ENCODE data around the gene SPAG17. TPM values are rescaled to one million over a fixed set of nuclear protein-coding genes. Genes with fewer than 3 reads are reported as not detected.

The SPAG17 gene
- total and polyA plus RNA-seq, 2 of the 4 experiments (the other 2 are of a cell fraction), result 0.10 TPM; not detected in 1

- Histone ChIP-seq H3K18ac (ENCODE audit: low read depth, low read length) (no peak overlapping the region), H3K9me1 (ENCODE audit: insufficient read depth, low read length) (no peaks in the 10 kb centered on the region), H3K4me2 (ENCODE audit: low read depth, low read length) (no peak overlapping the region), H4K91ac (ENCODE audit: insufficient read depth, low read depth, low read length) (no peak overlapping the region), H3K4me1 (ENCODE audit: control insufficient read depth, insufficient read depth, low read length) (no peaks in the 10 kb centered on the region), H3K4me3 (ENCODE audit: insufficient read depth, low read depth, low read length) (no peak overlapping the region), H4K8ac (ENCODE audit: low read depth in 2 of 2, low read length in 2 of 2) (no peak overlapping the region), H3K9me3 (ENCODE audit: control insufficient read depth, insufficient read depth, low read length) (no peaks in the 10 kb centered on the region), H3K23ac (ENCODE audit: low read depth, low read length) (no peak overlapping the region), H3K36me3 (ENCODE audit: control insufficient read depth, insufficient read depth, low read length) (no peaks in the 10 kb centered on the region), H4K20me1 (ENCODE audit: insufficient read depth, low read length) (no peaks in the 10 kb centered on the region), H2BK120ac (ENCODE audit: low read depth, low read length) (no peak overlapping the region), H2AK5ac (ENCODE audit: low read depth, low read length) (no peak overlapping the region), H4K5ac (ENCODE audit: low read depth, low read length) (no peak overlapping the region), H2BK20ac (ENCODE audit: low read depth, low read length) (no peak overlapping the region), H3K27ac (ENCODE audit: insufficient read depth, low read length) (no peak overlapping the region), H3K14ac (replicated peaks; ENCODE audit: low read depth, low read length) (no peak overlapping the region), H2BK5ac (ENCODE audit: low read depth, low read length, poor library complexity, severe bottlenecking) (no peak overlapping the region), H2AFZ (replicated peaks; ENCODE audit: low read length, poor library complexity) (no peak overlapping the region), H3K4ac (ENCODE audit: low read depth, low read length) (no peak overlapping the region), H3K9ac (ENCODE audit: low read depth, low read length) (no peak overlapping the region), H3K27me3 (ENCODE audit: control insufficient read depth, insufficient read depth, low read length) (no peaks in the 10 kb centered on the region), H3K56ac (ENCODE audit: extremely low read depth, insufficient read depth, low read length) (no peak overlapping the region), H2BK15ac (ENCODE audit: low read depth, low read length) (no peak overlapping the region), H2AK9ac (replicated peaks; ENCODE audit: low read depth, low read length, poor library complexity) (no peak overlapping the region), H3K79me1 (ENCODE audit: low read depth in 1 of 2, low read length in 2 of 2) (no peaks in the 10 kb centered on the region)
- no CpG with 5 or more reads among the region's 1 CpG for WGBS, 2 experiments (ENCODE audit: extremely low coverage in 2 of 2, insufficient read length in 1 of 2)
- intact Hi-C loops (cut with micrococcal nuclease) (no loop called here), dilution Hi-C loops (cut with HindIII; ENCODE audit: low sequenced_read_pairs, unreplicated experiment) (no loop called here), in situ Hi-C loops (cut with MboI; ENCODE audit: low sequenced_read_pairs) (no loop called here)
- BruUV-seq (replicated peaks), result no TSS peak
- ChIA-PET CTCF (no interaction called here), POLR2A (ENCODE audit: unreplicated experiment) (no interaction called here)
- ATAC-seq (ENCODE audit: low read depth) (no peak), DNase-seq (no peak)
- TF ChIP-seq CHD1 (IDR thresholded peaks at IDR 0.05; ENCODE audit: low read depth, low read length) (no peak), RCOR1 (IDR thresholded peaks at IDR 0.05; ENCODE audit: insufficient replicate concordance, low read length) (no peak), MAZ (IDR thresholded peaks at IDR 0.05; ENCODE audit: borderline replicate concordance, low read depth, low read length) (no peak), CTCF (conservative IDR thresholded peaks at IDR 0.05; ENCODE audit: low read depth, low read length) (no peak), BHLHE40 (IDR thresholded peaks at IDR 0.05; ENCODE audit: low read depth, low read length) (no peak), MXI1 (IDR thresholded peaks at IDR 0.05; ENCODE audit: borderline replicate concordance, low read depth, low read length) (no peak), USF2 (IDR thresholded peaks at IDR 0.05; ENCODE audit: low read depth, low read length) (no peak), RFX5 (IDR thresholded peaks at IDR 0.05; ENCODE audit: low read depth, low read length) (no peak), MAFK (IDR thresholded peaks at IDR 0.05; ENCODE audit: low read depth, low read length) (no peak), POLR2A (IDR thresholded peaks at IDR 0.05; ENCODE audit: low read depth, low read length) (no peak), FOS (IDR thresholded peaks at IDR 0.05; ENCODE audit: low read depth, low read length) (no peak)
These were observed 3.4 kb upstream of the SPAG17 start for GRCh38 chr1:118188411-118188810.

All from IMR-90 (cell line).